AG09319 (cell line): ENCODE results near the gene HTR2B.

ENCODE experiments used
- DNase-seq: peaks from one replicate; pipeline ENCODE4 v3.0.0-alpha.2; 2010; ENCODE audit warnings: low read depth; ENCODE audit errors: extremely low read depth
- CTCF ChIP-seq: IDR thresholded peaks from 2 replicates; pipeline ENCODE4 v1.5.1; 2011; ENCODE audit warnings: low read depth, mild to moderate bottlenecking, inconsistent platforms, low read length, moderate library complexity

HTR2B gene

GRCh38 chr2:231126123-231126522 is 1.3 kb upstream of the HTR2B start:
- no peak for TF ChIP-seq CTCF
- no peak for DNase-seq

DNA sequence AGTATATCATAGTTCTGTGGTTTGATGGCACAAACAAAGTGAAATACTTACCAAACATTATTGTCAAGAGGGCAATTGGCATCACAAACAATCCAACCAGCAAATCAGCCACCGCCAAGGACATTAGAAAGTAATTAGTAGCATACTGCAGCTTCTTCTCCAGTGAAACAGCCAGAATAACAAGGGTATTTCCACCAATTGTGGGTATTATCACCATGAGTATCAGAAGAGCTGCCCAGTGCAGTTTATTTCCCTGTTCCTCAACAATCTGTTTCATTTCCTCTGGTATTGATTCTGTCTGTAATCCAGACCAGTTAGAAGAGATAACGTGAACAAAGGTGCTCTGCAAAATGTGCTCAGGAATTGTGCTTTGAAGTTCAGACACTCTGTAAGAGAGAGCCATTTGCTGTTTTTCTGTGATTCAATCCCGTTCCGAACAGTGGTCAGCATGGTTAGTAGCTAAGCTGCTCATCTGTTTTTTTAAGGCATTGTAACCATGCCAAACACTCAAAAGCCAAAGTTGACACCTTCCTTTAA is 1.4 kb downstream of the HTR2B start:
- DNase-seq = no peak
- no peak for TF ChIP-seq CTCF

DNA sequence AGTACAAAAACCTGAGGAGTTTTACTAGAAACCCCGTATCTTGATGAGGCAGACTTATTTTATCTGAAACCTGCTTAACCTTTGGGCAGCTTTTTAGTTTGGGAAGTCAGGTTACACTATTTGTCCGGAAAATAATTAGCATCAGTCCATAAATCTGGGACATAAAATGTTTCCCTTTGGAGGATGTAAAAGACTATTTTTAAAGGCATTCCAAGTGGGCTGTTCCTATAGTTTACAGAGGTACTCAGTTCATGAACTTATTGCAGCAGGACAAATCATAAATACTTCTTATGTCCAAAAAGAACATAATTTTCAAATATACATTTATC is 6.3 kb downstream of the HTR2B start:
- TF ChIP-seq CTCF = no peak
- no peak for DNase-seq

GRCh38 chr2:231117922-231118613 is 6.8 kb downstream of the HTR2B start:
- TF ChIP-seq CTCF = no peak

GRCh38 chr2:231117148-231117547 is 7.7 kb downstream of the HTR2B start:
- TF ChIP-seq CTCF = no peak
- no peak for DNase-seq

More at GRCh38 chr2:231117922-231118613, 6.8 kb downstream of the HTR2B start:
- DNase-seq = no peak

DNA sequence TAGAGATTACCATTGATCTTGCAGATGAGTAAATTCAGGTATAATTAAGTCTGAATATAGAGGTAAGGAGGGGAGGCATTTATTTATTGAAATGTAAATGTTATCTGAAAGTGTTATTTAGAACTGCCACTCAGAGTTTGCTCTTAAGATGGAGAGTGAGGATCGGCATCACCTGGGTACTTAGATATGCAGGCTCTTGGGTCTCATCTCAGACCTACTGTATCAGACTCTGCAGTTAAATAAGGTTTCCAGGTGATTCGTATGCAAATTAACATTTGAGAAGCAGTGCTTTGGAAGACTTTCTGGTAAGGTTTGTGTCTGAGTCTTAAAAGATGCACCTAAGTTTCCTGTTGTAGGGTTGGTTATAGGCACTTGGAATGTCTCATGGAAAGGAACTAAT is 9.2 kb downstream of the HTR2B start:
- TF ChIP-seq CTCF = no peak
- DNase-seq = no peak

DNA sequence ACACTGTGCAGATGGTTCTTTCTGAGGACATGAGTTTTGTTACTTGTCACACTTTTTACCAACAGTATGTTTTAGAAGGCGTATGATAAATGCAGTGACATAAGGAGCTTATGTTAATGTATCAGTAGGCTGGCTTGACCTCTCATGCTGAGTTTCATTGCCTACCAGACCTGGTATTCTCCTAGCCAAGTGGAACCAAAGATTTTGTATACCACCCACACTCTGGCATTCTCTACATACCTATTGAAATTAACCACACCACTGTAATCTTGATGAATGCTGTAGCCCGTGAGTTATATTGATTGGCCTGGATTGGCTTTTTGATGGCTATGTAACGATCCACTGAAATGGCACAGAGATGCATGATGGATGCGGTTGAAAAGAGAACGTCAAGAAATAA is 11.4 kb downstream of the HTR2B start:
- TF ChIP-seq CTCF = no peak
- no peak for DNase-seq
